ENCODE results near the gene KCNJ12. TPM values are rescaled to one million over a fixed set of nuclear protein-coding genes. Genes with fewer than 3 reads are reported as not detected.

Gene KCNJ12
- total RNA-seq, 1 donor from 2014 or later: 0.56 TPM

- Histone ChIP-seq H3K4me3 (peak overlapping the region; percentile 46), H3K79me2 (ENCODE audit: low read depth) (no peaks in the 10 kb centered on the region), H3K9ac (no peak overlapping the region), H3K4me1 (peaks cover 11% of the 10 kb centered on the region), H3K27me3 (peaks cover 63% of the 10 kb centered on the region), H3K4me2 (peak overlapping the region; percentile 97), H2AFZ (replicated peaks) (peak overlapping the region; percentile 89), H3K36me3 (no peaks in the 10 kb centered on the region), H3K27ac (no peak overlapping the region), H3K9me3 (ENCODE audit: low read depth) (no peaks in the 10 kb centered on the region), H4K20me1 (ENCODE audit: low read depth) (no peaks in the 10 kb centered on the region), H3F3A (ENCODE audit: low read depth) (no peaks in the 10 kb centered on the region)
- H3K27ac Mint-ChIP-seq: no peak overlapping the region
- H3K4me3 Mint-ChIP-seq: no peak overlapping the region
- H3K27me3 Mint-ChIP-seq (ENCODE audit: insufficient read depth, low read depth): peaks cover 23% of the 10 kb centered on the region
- no peaks in the 10 kb centered on the region for H3K9me3 Mint-ChIP-seq
- TF ChIP-seq EZH2phosphoT487 (IDR thresholded peaks at IDR 0.05): no peak
- TF ChIP-seq EZH2 (IDR thresholded peaks at IDR 0.05): no peak
- no peak for TF ChIP-seq CTCF (IDR thresholded peaks at IDR 0.05)
- no peaks in the 10 kb centered on the region for H3K36me3 Mint-ChIP-seq
- H3K4me1 Mint-ChIP-seq: peaks cover 20% of the 10 kb centered on the region
- DNase-seq (ENCODE audit: low spot score): no peak
These were observed 88.5 kb downstream of the KCNJ12 start for GRCh38 chr17:21464611-21465021.

DNA sequence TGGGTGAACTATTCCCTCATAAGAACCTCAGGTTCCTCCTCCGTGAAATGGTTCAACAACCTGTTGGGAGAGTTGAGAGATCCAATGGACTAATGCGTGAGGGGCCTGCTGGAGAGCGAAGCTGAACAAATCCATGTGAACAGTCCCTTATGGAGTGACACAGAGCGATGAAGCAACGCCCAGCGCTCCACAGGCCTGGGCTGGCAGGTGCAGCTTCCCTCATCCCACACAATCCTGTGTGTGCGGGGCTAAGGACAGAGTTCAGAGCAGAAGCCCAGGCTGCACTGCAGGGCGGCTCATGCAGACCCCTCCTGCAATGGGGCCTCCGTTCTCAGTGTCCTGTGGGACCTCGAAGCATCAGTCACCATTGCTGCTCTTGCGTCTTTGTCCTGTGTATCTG, 90.4 kb downstream of the KCNJ12 start:
- DNase-seq (ENCODE audit: low spot score): no peak
- H3K4me3 ChIP-seq: no peak overlapping the region
- H3K27me3 ChIP-seq: peaks cover 44% of the 10 kb centered on the region
- no peak overlapping the region for H2AFZ ChIP-seq (replicated peaks)
- no peaks in the 10 kb centered on the region for H3K9me3 ChIP-seq (ENCODE audit: low read depth)
- H3K4me2 ChIP-seq: no peak overlapping the region
- peaks cover 11% of the 10 kb centered on the region for H3K4me1 ChIP-seq
- no peak overlapping the region for H3K27ac ChIP-seq
- H3K9me3 Mint-ChIP-seq: no peaks in the 10 kb centered on the region
- TF ChIP-seq EZH2phosphoT487 (IDR thresholded peaks at IDR 0.05) (no peak), EZH2 (IDR thresholded peaks at IDR 0.05) (no peak), CTCF (IDR thresholded peaks at IDR 0.05) (no peak)
- H3K9ac ChIP-seq: no peak overlapping the region
- no peaks in the 10 kb centered on the region for H3K36me3 ChIP-seq
- H3F3A ChIP-seq (ENCODE audit: low read depth): no peaks in the 10 kb centered on the region
- H3K27ac Mint-ChIP-seq: no peak overlapping the region
- peaks cover 24% of the 10 kb centered on the region for H3K27me3 Mint-ChIP-seq (ENCODE audit: insufficient read depth, low read depth)
- no peak overlapping the region for H3K4me3 Mint-ChIP-seq
- peaks cover 20% of the 10 kb centered on the region for H3K4me1 Mint-ChIP-seq
- no peaks in the 10 kb centered on the region for H4K20me1 ChIP-seq (ENCODE audit: low read depth)
- no peaks in the 10 kb centered on the region for H3K79me2 ChIP-seq (ENCODE audit: low read depth)
- H3K36me3 Mint-ChIP-seq: no peaks in the 10 kb centered on the region

DNA sequence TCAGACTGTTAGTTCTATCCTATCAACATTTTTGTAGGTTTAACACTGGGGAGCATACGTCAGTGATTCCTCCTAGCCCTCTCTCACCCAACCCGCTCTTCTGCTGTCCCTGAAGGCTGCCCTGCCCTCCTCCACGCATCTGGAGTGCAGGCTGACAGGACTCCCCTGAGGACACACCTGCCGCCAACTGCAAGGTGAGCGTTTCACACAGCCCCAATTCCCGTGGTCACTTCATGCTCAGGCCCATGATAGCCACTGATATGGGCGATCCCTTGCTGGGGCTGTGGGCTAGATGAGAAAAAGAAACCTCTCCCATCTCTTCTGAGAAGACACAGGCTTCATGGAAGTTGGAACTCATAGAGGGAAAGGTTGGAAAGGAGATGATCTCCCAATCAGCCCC, 91.0 kb downstream of the KCNJ12 start:
- Mint-ChIP-seq H3K27ac (no peak overlapping the region), H3K9me3 (no peaks in the 10 kb centered on the region), H3K4me3 (no peak overlapping the region), H3K36me3 (no peaks in the 10 kb centered on the region), H3K4me1 (peaks cover 16% of the 10 kb centered on the region), H3K27me3 (ENCODE audit: insufficient read depth, low read depth) (peaks cover 21% of the 10 kb centered on the region)
- Histone ChIP-seq H3K9ac (no peak overlapping the region), H3K4me1 (peaks cover 11% of the 10 kb centered on the region), H3K27me3 (peaks cover 38% of the 10 kb centered on the region), H3K36me3 (no peaks in the 10 kb centered on the region), H3K4me2 (no peak overlapping the region), H3F3A (ENCODE audit: low read depth) (no peaks in the 10 kb centered on the region), H3K27ac (no peak overlapping the region), H4K20me1 (ENCODE audit: low read depth) (no peaks in the 10 kb centered on the region), H3K9me3 (ENCODE audit: low read depth) (no peaks in the 10 kb centered on the region), H3K79me2 (ENCODE audit: low read depth) (no peaks in the 10 kb centered on the region), H2AFZ (replicated peaks) (no peak overlapping the region), H3K4me3 (no peak overlapping the region)
- no peak for DNase-seq (ENCODE audit: low spot score)
- TF ChIP-seq CTCF (IDR thresholded peaks at IDR 0.05): no peak
- no peak for TF ChIP-seq EZH2 (IDR thresholded peaks at IDR 0.05)
